ENCODE measurements around the gene VASP. TPM values are rescaled to one million over a fixed set of nuclear protein-coding genes. Genes with fewer than 3 reads are reported as not detected.

VASP gene
- total RNA-seq, 4 donors from 2014 or later, result 140 to 246 (median 167) TPM

- WGBS, 2 donors (ENCODE audit: low coverage in 1 of 2), result 12 to 23% methylated on average over 12 to 14 of the region's 17 CpGs
- Histone ChIP-seq H3K27ac (peak overlapping the region in 3 of 4 donors; percentile 55 to 75 (median 60)), H3K9me3 (no peaks in the 10 kb centered on the region), H3K4me1 (peaks cover 0 to 61% (median 12%) of the 10 kb centered on the region in 3 donors), H3K36me3 (peaks cover 0 to 40% of the 10 kb centered on the region in 2 donors), H3K27me3 (peaks cover 11% of the 10 kb centered on the region), H3K4me3 (peak overlapping the region in 1 of 2 donors; percentile 46)
- TF ChIP-seq POLR2A (IDR thresholded peaks at IDR 0.05), result no peak
- peak; percentile 36 for TF ChIP-seq POLR2AphosphoS5 (IDR thresholded peaks at IDR 0.05)
- ATAC-seq, result no peak
Measured at GRCh38 chr19:45528149-45528743, 21.0 kb downstream of the VASP start.

- Histone ChIP-seq H3K27me3 (peaks cover 11% of the 10 kb centered on the region), H3K36me3 (peaks cover 0 to 37% of the 10 kb centered on the region in 2 donors), H3K9me3 (no peaks in the 10 kb centered on the region), H3K4me3 (peak overlapping the region in 1 of 2 donors; percentile 46), H3K4me1 (peaks cover 0 to 55% (median 12%) of the 10 kb centered on the region in 3 donors), H3K27ac (peak overlapping the region in 2 of 4 donors; percentile 12 to 75)
- 0 to 5% methylated on average over 2 to 5 of the region's 49 CpGs for WGBS, 2 donors (ENCODE audit: low coverage in 1 of 2)
- peak; percentile 21 for TF ChIP-seq POLR2AphosphoS5 (IDR thresholded peaks at IDR 0.05)
- TF ChIP-seq, protein P1, sequence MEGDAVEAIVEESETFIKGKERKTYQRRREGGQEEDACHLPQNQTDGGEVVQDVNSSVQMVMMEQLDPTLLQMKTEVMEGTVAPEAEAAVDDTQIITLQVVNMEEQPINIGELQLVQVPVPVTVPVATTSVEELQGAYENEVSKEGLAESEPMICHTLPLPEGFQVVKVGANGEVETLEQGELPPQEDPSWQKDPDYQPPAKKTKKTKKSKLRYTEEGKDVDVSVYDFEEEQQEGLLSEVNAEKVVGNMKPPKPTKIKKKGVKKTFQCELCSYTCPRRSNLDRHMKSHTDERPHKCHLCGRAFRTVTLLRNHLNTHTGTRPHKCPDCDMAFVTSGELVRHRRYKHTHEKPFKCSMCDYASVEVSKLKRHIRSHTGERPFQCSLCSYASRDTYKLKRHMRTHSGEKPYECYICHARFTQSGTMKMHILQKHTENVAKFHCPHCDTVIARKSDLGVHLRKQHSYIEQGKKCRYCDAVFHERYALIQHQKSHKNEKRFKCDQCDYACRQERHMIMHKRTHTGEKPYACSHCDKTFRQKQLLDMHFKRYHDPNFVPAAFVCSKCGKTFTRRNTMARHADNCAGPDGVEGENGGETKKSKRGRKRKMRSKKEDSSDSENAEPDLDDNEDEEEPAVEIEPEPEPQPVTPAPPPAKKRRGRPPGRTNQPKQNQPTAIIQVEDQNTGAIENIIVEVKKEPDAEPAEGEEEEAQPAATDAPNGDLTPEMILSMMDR (IDR thresholded peaks at IDR 0.05), result peak in 1 of 4 experiments; percentile 35
- TF ChIP-seq POLR2A (IDR thresholded peaks at IDR 0.05), result no peak
- no peak for TF ChIP-seq EP300 (IDR thresholded peaks at IDR 0.05)
- ATAC-seq, result peak; percentile 14
Measured at GRCh38 chr19:45528744-45529419, 21.6 kb downstream of the VASP start.

- Histone ChIP-seq H3K4me3 (peak overlapping the region in 1 of 2 donors; percentile 46), H3K4me1 (peaks cover 0 to 50% (median 12%) of the 10 kb centered on the region in 3 donors), H3K36me3 (peaks cover 0 to 31% of the 10 kb centered on the region in 2 donors), H3K27ac (no peak overlapping the region), H3K27me3 (peaks cover 11% of the 10 kb centered on the region), H3K9me3 (no peaks in the 10 kb centered on the region)
- TF ChIP-seq, protein P1 (IDR thresholded peaks at IDR 0.05), result no peak
- no peak for TF ChIP-seq POLR2A (IDR thresholded peaks at IDR 0.05)
- TF ChIP-seq EP300 (IDR thresholded peaks at IDR 0.05), result no peak
- TF ChIP-seq POLR2AphosphoS5 (IDR thresholded peaks at IDR 0.05), result no peak
- WGBS, 2 donors (ENCODE audit: low coverage in 1 of 2), result 22% methylated on average over 9 of the region's 14 CpGs; no CpG with 5 or more reads in 1 of the 2 donors
- no peak for ATAC-seq
Measured at GRCh38 chr19:45529420-45529785, 22.1 kb downstream of the VASP start.

DNA sequence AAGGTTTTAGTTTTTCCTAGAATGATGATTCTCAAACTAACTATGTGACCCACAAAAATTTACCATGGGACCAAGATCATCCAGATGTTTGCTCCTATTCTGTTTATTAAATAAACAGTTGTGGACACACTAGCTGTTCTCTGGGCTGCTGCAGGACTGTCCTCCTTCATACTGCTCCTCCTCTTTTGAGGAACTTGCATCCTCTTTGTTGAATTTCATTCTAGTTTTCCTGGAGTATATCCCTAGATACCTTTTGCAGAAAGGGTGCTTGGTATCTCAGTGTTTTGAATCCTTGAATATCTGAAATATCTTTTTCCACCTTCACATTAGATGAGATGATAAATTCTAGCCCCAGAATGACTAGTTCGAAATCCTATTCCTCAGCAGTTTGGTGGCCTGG, 24.1 kb downstream of the VASP start:
- no peak for TF ChIP-seq POLR2AphosphoS5 (IDR thresholded peaks at IDR 0.05)
- TF ChIP-seq POLR2A (IDR thresholded peaks at IDR 0.05), result no peak
- TF ChIP-seq EP300 (IDR thresholded peaks at IDR 0.05), result no peak
- TF ChIP-seq, protein P1 (IDR thresholded peaks at IDR 0.05), result no peak
- H3K4me1 ChIP-seq, result peaks cover 0 to 30% (median 12%) of the 10 kb centered on the region in 3 donors
- no peak for ATAC-seq
- H3K4me3 ChIP-seq, result no peak overlapping the region
- H3K27me3 ChIP-seq, result peaks cover 11% of the 10 kb centered on the region
- no peak overlapping the region for H3K27ac ChIP-seq
- no peaks in the 10 kb centered on the region for H3K9me3 ChIP-seq
- 88 to 100% methylated on average over 1 of the region's 1 CpG for WGBS, 2 donors (ENCODE audit: low coverage in 1 of 2)
- peaks cover 0 to 12% of the 10 kb centered on the region in 2 donors for H3K36me3 ChIP-seq

- WGBS, 2 donors (ENCODE audit: low coverage in 1 of 2), result 90% methylated on average over 2 of the region's 9 CpGs; no CpG with 5 or more reads in 1 of the 2 donors
- no peaks in the 10 kb centered on the region for H3K9me3 ChIP-seq
- H3K4me3 ChIP-seq, result no peak overlapping the region
- H3K27me3 ChIP-seq, result no peaks in the 10 kb centered on the region
- no peak for ATAC-seq
- no peak overlapping the region for H3K27ac ChIP-seq
- no peak for TF ChIP-seq EP300 (IDR thresholded peaks at IDR 0.05)
- TF ChIP-seq POLR2A (IDR thresholded peaks at IDR 0.05), result no peak
- TF ChIP-seq, protein P1 (IDR thresholded peaks at IDR 0.05), result no peak
- no peak for TF ChIP-seq POLR2AphosphoS5 (IDR thresholded peaks at IDR 0.05)
- H3K36me3 ChIP-seq, result no peaks in the 10 kb centered on the region
- H3K4me1 ChIP-seq, result no peaks in the 10 kb centered on the region
Measured at GRCh38 chr19:45539459-45539858, 32.2 kb downstream of the VASP start.

Data from gastroesophageal sphincter (tissue), 4 donors.